Measurements from ENCODE around the gene CFAP77.
"Not testable (repeated sequence)": the region's sequence is repeated elsewhere in the genome, so short reads cannot be mapped to it uniquely, and the experiment has no call there.

The CFAP77 gene

GRCh38 chr9:132552041-132552440, 142.0 kb downstream of the CFAP77 start:
- Histone ChIP-seq H3K9ac (ENCODE audit: low read length) (no peak overlapping the region), H3K27ac (ENCODE audit: low read depth, low read length) (no peak overlapping the region), H3K4me3 (ENCODE audit: low read length) (no peak overlapping the region), H3K4me1 (ENCODE audit: control insufficient read depth, insufficient read depth, low read length) (no peaks in the 10 kb centered on the region), H3K36me3 (ENCODE audit: control insufficient read depth, insufficient read depth, low read length) (no peaks in the 10 kb centered on the region), H3K27me3 (ENCODE audit: control insufficient read depth, insufficient read depth, low read length) (peaks cover 4% of the 10 kb centered on the region)

GRCh38 chr9:132554755-132555154, 144.7 kb downstream of the CFAP77 start:
- Histone ChIP-seq H3K27me3 (ENCODE audit: control insufficient read depth, insufficient read depth, low read length) (peaks cover 4% of the 10 kb centered on the region), H3K4me1 (ENCODE audit: control insufficient read depth, insufficient read depth, low read length) (no peaks in the 10 kb centered on the region), H3K4me3 (ENCODE audit: low read length) (no peak overlapping the region), H3K27ac (ENCODE audit: low read depth, low read length) (no peak overlapping the region), H3K36me3 (ENCODE audit: control insufficient read depth, insufficient read depth, low read length) (no peaks in the 10 kb centered on the region), H3K9ac (ENCODE audit: low read length) (no peak overlapping the region)

- no peak overlapping the region for H3K9ac ChIP-seq (ENCODE audit: low read length)
- peaks cover 4% of the 10 kb centered on the region for H3K27me3 ChIP-seq (ENCODE audit: control insufficient read depth, insufficient read depth, low read length)
- no peak overlapping the region for H3K27ac ChIP-seq (ENCODE audit: low read depth, low read length)
- no peak overlapping the region for H3K4me3 ChIP-seq (ENCODE audit: low read length)
- H3K36me3 ChIP-seq (ENCODE audit: control insufficient read depth, insufficient read depth, low read length), result no peaks in the 10 kb centered on the region
- H3K4me1 ChIP-seq (ENCODE audit: control insufficient read depth, insufficient read depth, low read length), result no peaks in the 10 kb centered on the region
Measured at GRCh38 chr9:132555528-132555927, 145.5 kb downstream of the CFAP77 start.

GRCh38 chr9:132556235-132556634, 146.2 kb downstream of the CFAP77 start:
- Histone ChIP-seq H3K9ac (ENCODE audit: low read length) (no peak overlapping the region), H3K36me3 (ENCODE audit: control insufficient read depth, insufficient read depth, low read length) (no peaks in the 10 kb centered on the region), H3K27ac (ENCODE audit: low read depth, low read length) (no peak overlapping the region), H3K4me3 (ENCODE audit: low read length) (no peak overlapping the region), H3K4me1 (ENCODE audit: control insufficient read depth, insufficient read depth, low read length) (no peaks in the 10 kb centered on the region), H3K27me3 (ENCODE audit: control insufficient read depth, insufficient read depth, low read length) (peaks cover 4% of the 10 kb centered on the region)

- H3K9ac ChIP-seq (ENCODE audit: low read length), result no peak overlapping the region
Measured at GRCh38 chr9:132556714-132557113, 146.7 kb downstream of the CFAP77 start.

GRCh38 chr9:132557159-132557558, 147.1 kb downstream of the CFAP77 start:
- H3K4me3 ChIP-seq (ENCODE audit: low read length), result no peak overlapping the region
- H3K4me1 ChIP-seq (ENCODE audit: control insufficient read depth, insufficient read depth, low read length), result no peaks in the 10 kb centered on the region
- H3K36me3 ChIP-seq (ENCODE audit: control insufficient read depth, insufficient read depth, low read length), result no peaks in the 10 kb centered on the region
- peaks cover 8% of the 10 kb centered on the region for H3K27me3 ChIP-seq (ENCODE audit: control insufficient read depth, insufficient read depth, low read length)
- H3K9ac ChIP-seq (ENCODE audit: low read length), result no peak overlapping the region
- H3K27ac ChIP-seq (ENCODE audit: low read depth, low read length), result no peak overlapping the region

More at GRCh38 chr9:132556714-132557113, 146.7 kb downstream of the CFAP77 start:
- Histone ChIP-seq H3K4me3 (ENCODE audit: low read length) (no peak overlapping the region), H3K27me3 (ENCODE audit: control insufficient read depth, insufficient read depth, low read length) (peaks cover 6% of the 10 kb centered on the region), H3K27ac (ENCODE audit: low read depth, low read length) (no peak overlapping the region), H3K4me1 (ENCODE audit: control insufficient read depth, insufficient read depth, low read length) (no peaks in the 10 kb centered on the region), H3K36me3 (ENCODE audit: control insufficient read depth, insufficient read depth, low read length) (no peaks in the 10 kb centered on the region)

GRCh38 chr9:132559711-132560110, 149.7 kb downstream of the CFAP77 start:
- H3K36me3 ChIP-seq (ENCODE audit: control insufficient read depth, insufficient read depth, low read length), result no peaks in the 10 kb centered on the region
- H3K27ac ChIP-seq (ENCODE audit: low read depth, low read length), result no peak overlapping the region
- no peak overlapping the region for H3K4me3 ChIP-seq (ENCODE audit: low read length)
- H3K4me1 ChIP-seq (ENCODE audit: control insufficient read depth, insufficient read depth, low read length), result no peaks in the 10 kb centered on the region
- peaks cover 4% of the 10 kb centered on the region for H3K27me3 ChIP-seq (ENCODE audit: control insufficient read depth, insufficient read depth, low read length)
- H3K9ac ChIP-seq (ENCODE audit: low read length), result no peak overlapping the region

- Histone ChIP-seq H3K9ac (ENCODE audit: low read length) (no peak overlapping the region), H3K4me3 (ENCODE audit: low read length) (no peak overlapping the region), H3K4me1 (ENCODE audit: control insufficient read depth, insufficient read depth, low read length) (no peaks in the 10 kb centered on the region), H3K36me3 (ENCODE audit: control insufficient read depth, insufficient read depth, low read length) (no peaks in the 10 kb centered on the region), H3K27me3 (ENCODE audit: control insufficient read depth, insufficient read depth, low read length) (peaks cover 4% of the 10 kb centered on the region), H3K27ac (ENCODE audit: low read depth, low read length) (no peak overlapping the region)
Measured at GRCh38 chr9:132560616-132561202, 150.7 kb downstream of the CFAP77 start.

GRCh38 chr9:132562306-132562573, 152.2 kb downstream of the CFAP77 start:
- Histone ChIP-seq H3K27me3 (ENCODE audit: control insufficient read depth, insufficient read depth, low read length) (peaks cover 4% of the 10 kb centered on the region), H3K27ac (ENCODE audit: low read depth, low read length) (no peak overlapping the region), H3K36me3 (ENCODE audit: control insufficient read depth, insufficient read depth, low read length) (no peaks in the 10 kb centered on the region), H3K9ac (ENCODE audit: low read length) (no peak overlapping the region), H3K4me3 (ENCODE audit: low read length) (no peak overlapping the region), H3K4me1 (ENCODE audit: control insufficient read depth, insufficient read depth, low read length) (no peaks in the 10 kb centered on the region)

- Histone ChIP-seq H3K27me3 (ENCODE audit: control insufficient read depth, insufficient read depth, low read length) (peaks cover 4% of the 10 kb centered on the region), H3K9ac (ENCODE audit: low read length) (no peak overlapping the region), H3K27ac (ENCODE audit: low read depth, low read length) (no peak overlapping the region), H3K4me3 (ENCODE audit: low read length) (no peak overlapping the region), H3K36me3 (ENCODE audit: control insufficient read depth, insufficient read depth, low read length) (no peaks in the 10 kb centered on the region), H3K4me1 (ENCODE audit: control insufficient read depth, insufficient read depth, low read length) (no peaks in the 10 kb centered on the region)
Measured at GRCh38 chr9:132564526-132564925, 154.5 kb downstream of the CFAP77 start.

- H3K9ac ChIP-seq (ENCODE audit: low read length); H3K27me3 ChIP-seq (ENCODE audit: control insufficient read depth, insufficient read depth, low read length); H3K4me1 ChIP-seq (ENCODE audit: control insufficient read depth, insufficient read depth, low read length); H3K27ac ChIP-seq (ENCODE audit: low read depth, low read length); H3K4me3 ChIP-seq (ENCODE audit: low read length); H3K36me3 ChIP-seq (ENCODE audit: control insufficient read depth, insufficient read depth, low read length): not testable (repeated sequence)
Measured at GRCh38 chr9:132568787-132569186, 158.8 kb downstream of the CFAP77 start.

GRCh38 chr9:132571806-132572600, 162.0 kb downstream of the CFAP77 start:
- H3K9ac ChIP-seq (ENCODE audit: low read length), result no peak overlapping the region
- no peak overlapping the region for H3K4me3 ChIP-seq (ENCODE audit: low read length)
- H3K27ac ChIP-seq (ENCODE audit: low read depth, low read length), result no peak overlapping the region
- no peaks in the 10 kb centered on the region for H3K4me1 ChIP-seq (ENCODE audit: control insufficient read depth, insufficient read depth, low read length)
- no peaks in the 10 kb centered on the region for H3K36me3 ChIP-seq (ENCODE audit: control insufficient read depth, insufficient read depth, low read length)
- no peaks in the 10 kb centered on the region for H3K27me3 ChIP-seq (ENCODE audit: control insufficient read depth, insufficient read depth, low read length)

- no peak overlapping the region for H3K9ac ChIP-seq (ENCODE audit: low read length)
- no peaks in the 10 kb centered on the region for H3K27me3 ChIP-seq (ENCODE audit: control insufficient read depth, insufficient read depth, low read length)
- H3K4me1 ChIP-seq (ENCODE audit: control insufficient read depth, insufficient read depth, low read length), result no peaks in the 10 kb centered on the region
- H3K4me3 ChIP-seq (ENCODE audit: low read length), result no peak overlapping the region
- no peak overlapping the region for H3K27ac ChIP-seq (ENCODE audit: low read depth, low read length)
- H3K36me3 ChIP-seq (ENCODE audit: control insufficient read depth, insufficient read depth, low read length), result no peaks in the 10 kb centered on the region
Measured at GRCh38 chr9:132572921-132573320, 162.9 kb downstream of the CFAP77 start.

Data from rectal smooth muscle tissue (tissue), 1 donor.